Neuron (in vitro differentiated cells): Measurements from ENCODE around the gene EPB41.

Experiments
- H2AFZ ChIP-seq: one replicate; pipeline ENCODE4 v1.6.1; 2013; ENCODE audit warnings: low read depth, mild to moderate bottlenecking, inconsistent platforms, low read length, moderate library complexity
- H3K27me3 ChIP-seq: one replicate; pipeline ENCODE4 v1.6.1; 2013; ENCODE audit warnings: low read length; ENCODE audit not compliant: insufficient read depth
- H3K36me3 ChIP-seq: one replicate; pipeline ENCODE4 v1.6.1; 2013; ENCODE audit warnings: low read length; ENCODE audit not compliant: insufficient read depth
- H3K4me1 ChIP-seq: one replicate; pipeline ENCODE4 v1.6.1; 2013; ENCODE audit warnings: low read length; ENCODE audit not compliant: insufficient read depth
- H3K4me3 ChIP-seq: 2 replicates; pipeline ENCODE4 v1.5.1; 2013; ENCODE audit warnings: mild to moderate bottlenecking, low read length, moderate library complexity
- H3K9me3 ChIP-seq: one replicate; pipeline ENCODE4 v1.6.1; 2013; ENCODE audit warnings: low read length

EPB41 gene

GRCh38 chr1:28896609-28896986 is 17.8 kb upstream of the EPB41 start:
- no peaks in the 10 kb centered on the region for H3K9me3 ChIP-seq
- no peaks in the 10 kb centered on the region for H3K27me3 ChIP-seq
- peaks cover 4% of the 10 kb centered on the region for H3K4me1 ChIP-seq
- no peak overlapping the region for H2AFZ ChIP-seq
- no peak overlapping the region for H3K4me3 ChIP-seq
- no peaks in the 10 kb centered on the region for H3K36me3 ChIP-seq

GRCh38 chr1:28897789-28898188 is 16.6 kb upstream of the EPB41 start:
- peaks cover 4% of the 10 kb centered on the region for H3K4me1 ChIP-seq
- no peaks in the 10 kb centered on the region for H3K9me3 ChIP-seq
- no peaks in the 10 kb centered on the region for H3K36me3 ChIP-seq
- no peaks in the 10 kb centered on the region for H3K27me3 ChIP-seq
- no peak overlapping the region for H3K4me3 ChIP-seq
- H2AFZ ChIP-seq: no peak overlapping the region

- H3K9me3 ChIP-seq: no peaks in the 10 kb centered on the region
- peaks cover 4% of the 10 kb centered on the region for H3K4me1 ChIP-seq
- H3K36me3 ChIP-seq: no peaks in the 10 kb centered on the region
- H3K27me3 ChIP-seq: no peaks in the 10 kb centered on the region
- no peak overlapping the region for H2AFZ ChIP-seq
- no peak overlapping the region for H3K4me3 ChIP-seq
These were observed 15.9 kb upstream of the EPB41 start for GRCh38 chr1:28898405-28898881.

GRCh38 chr1:28899267-28899666 is 15.1 kb upstream of the EPB41 start:
- Histone ChIP-seq H3K4me1 (peaks cover 4% of the 10 kb centered on the region), H3K36me3 (no peaks in the 10 kb centered on the region), H3K4me3 (no peak overlapping the region), H3K27me3 (no peaks in the 10 kb centered on the region), H2AFZ (no peak overlapping the region), H3K9me3 (no peaks in the 10 kb centered on the region)

GRCh38 chr1:28900562-28900961 is 13.8 kb upstream of the EPB41 start:
- no peak overlapping the region for H3K4me3 ChIP-seq
- no peaks in the 10 kb centered on the region for H3K36me3 ChIP-seq
- H3K4me1 ChIP-seq: no peaks in the 10 kb centered on the region

GRCh38 chr1:28902738-28903137 is 11.6 kb upstream of the EPB41 start:
- Histone ChIP-seq H3K4me3 (no peak overlapping the region), H3K27me3 (no peaks in the 10 kb centered on the region), H3K9me3 (no peaks in the 10 kb centered on the region), H3K36me3 (no peaks in the 10 kb centered on the region), H3K4me1 (no peaks in the 10 kb centered on the region), H2AFZ (no peak overlapping the region)

More at GRCh38 chr1:28900562-28900961, 13.8 kb upstream of the EPB41 start:
- H3K27me3 ChIP-seq: no peaks in the 10 kb centered on the region
- H3K9me3 ChIP-seq: no peaks in the 10 kb centered on the region
- no peak overlapping the region for H2AFZ ChIP-seq

GRCh38 chr1:28905921-28906666 is 8.3 kb upstream of the EPB41 start:
- Histone ChIP-seq H3K9me3 (no peaks in the 10 kb centered on the region), H2AFZ (no peak overlapping the region)

GRCh38 chr1:28909198-28909597 is 5.2 kb upstream of the EPB41 start:
- no peaks in the 10 kb centered on the region for H3K27me3 ChIP-seq
- H2AFZ ChIP-seq: no peak overlapping the region
- H3K9me3 ChIP-seq: no peaks in the 10 kb centered on the region

More at GRCh38 chr1:28905921-28906666, 8.3 kb upstream of the EPB41 start:
- Histone ChIP-seq H3K36me3 (no peaks in the 10 kb centered on the region), H3K4me1 (no peaks in the 10 kb centered on the region), H3K4me3 (no peak overlapping the region), H3K27me3 (no peaks in the 10 kb centered on the region)

GRCh38 chr1:28910379-28911115 is 3.8 kb upstream of the EPB41 start:
- Histone ChIP-seq H2AFZ (no peak overlapping the region), H3K4me1 (peaks cover 9% of the 10 kb centered on the region), H3K27me3 (no peaks in the 10 kb centered on the region), H3K36me3 (no peaks in the 10 kb centered on the region), H3K4me3 (no peak overlapping the region), H3K9me3 (no peaks in the 10 kb centered on the region)

More at GRCh38 chr1:28909198-28909597, 5.2 kb upstream of the EPB41 start:
- no peak overlapping the region for H3K4me3 ChIP-seq
- peaks cover 7% of the 10 kb centered on the region for H3K4me1 ChIP-seq
- H3K36me3 ChIP-seq: no peaks in the 10 kb centered on the region

- Histone ChIP-seq H3K4me1 (peaks cover 28% of the 10 kb centered on the region), H3K36me3 (no peaks in the 10 kb centered on the region), H3K4me3 (peak overlapping the region; percentile 93), H2AFZ (peak overlapping the region; percentile 41), H3K9me3 (no peaks in the 10 kb centered on the region), H3K27me3 (no peaks in the 10 kb centered on the region)
These were observed 562 bp upstream of the EPB41 start for GRCh38 chr1:28913786-28914227.

- Histone ChIP-seq H3K4me3 (peak overlapping the region; percentile 93), H2AFZ (peak overlapping the region; percentile 77), H3K36me3 (no peaks in the 10 kb centered on the region), H3K27me3 (no peaks in the 10 kb centered on the region), H3K4me1 (peaks cover 28% of the 10 kb centered on the region), H3K9me3 (no peaks in the 10 kb centered on the region)
These were observed 894 bp downstream of the EPB41 start for GRCh38 chr1:28915031-28915895.

GRCh38 chr1:28917757-28918118 is 3.4 kb downstream of the EPB41 start:
- peaks cover 28% of the 10 kb centered on the region for H3K4me1 ChIP-seq
- no peak overlapping the region for H3K4me3 ChIP-seq
- no peaks in the 10 kb centered on the region for H3K9me3 ChIP-seq
- no peaks in the 10 kb centered on the region for H3K27me3 ChIP-seq
- no peak overlapping the region for H2AFZ ChIP-seq
- H3K36me3 ChIP-seq: no peaks in the 10 kb centered on the region
